ENCODE measurements around the gene NHLH1.

DNA sequence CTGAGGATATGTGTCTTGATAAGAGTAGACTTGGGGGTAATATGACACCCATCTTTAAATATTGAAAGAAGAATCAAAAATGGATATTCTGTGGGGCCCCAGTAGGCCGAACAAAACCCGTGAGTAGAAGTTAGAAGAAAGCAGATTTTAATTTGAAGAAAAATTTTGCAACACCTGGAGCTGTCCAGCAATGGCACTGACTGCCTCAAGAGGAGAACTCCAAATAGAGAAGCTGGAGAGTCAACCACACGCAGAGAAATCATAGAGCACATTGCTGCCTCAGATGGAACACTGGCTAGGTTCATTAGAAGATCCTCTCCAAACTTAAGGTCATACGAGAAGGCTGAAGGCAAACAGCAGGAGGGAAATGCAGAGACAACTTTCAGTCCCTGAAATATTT is 6.8 kb downstream of the NHLH1 start:
- TF ChIP-seq, protein P1, sequence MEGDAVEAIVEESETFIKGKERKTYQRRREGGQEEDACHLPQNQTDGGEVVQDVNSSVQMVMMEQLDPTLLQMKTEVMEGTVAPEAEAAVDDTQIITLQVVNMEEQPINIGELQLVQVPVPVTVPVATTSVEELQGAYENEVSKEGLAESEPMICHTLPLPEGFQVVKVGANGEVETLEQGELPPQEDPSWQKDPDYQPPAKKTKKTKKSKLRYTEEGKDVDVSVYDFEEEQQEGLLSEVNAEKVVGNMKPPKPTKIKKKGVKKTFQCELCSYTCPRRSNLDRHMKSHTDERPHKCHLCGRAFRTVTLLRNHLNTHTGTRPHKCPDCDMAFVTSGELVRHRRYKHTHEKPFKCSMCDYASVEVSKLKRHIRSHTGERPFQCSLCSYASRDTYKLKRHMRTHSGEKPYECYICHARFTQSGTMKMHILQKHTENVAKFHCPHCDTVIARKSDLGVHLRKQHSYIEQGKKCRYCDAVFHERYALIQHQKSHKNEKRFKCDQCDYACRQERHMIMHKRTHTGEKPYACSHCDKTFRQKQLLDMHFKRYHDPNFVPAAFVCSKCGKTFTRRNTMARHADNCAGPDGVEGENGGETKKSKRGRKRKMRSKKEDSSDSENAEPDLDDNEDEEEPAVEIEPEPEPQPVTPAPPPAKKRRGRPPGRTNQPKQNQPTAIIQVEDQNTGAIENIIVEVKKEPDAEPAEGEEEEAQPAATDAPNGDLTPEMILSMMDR (IDR thresholded peaks at IDR 0.05): no peak
- TF ChIP-seq POLR2A (IDR thresholded peaks at IDR 0.05): no peak

Data from testis (tissue), 2 donors.